ENCODE measurements around the gene NAALADL2. TPM values are rescaled to one million over a fixed set of nuclear protein-coding genes. Genes with fewer than 3 reads are reported as not detected.

Gene NAALADL2
- total RNA-seq, 2 donors from 2014 or later: 6.2 to 14.5 TPM

DNA sequence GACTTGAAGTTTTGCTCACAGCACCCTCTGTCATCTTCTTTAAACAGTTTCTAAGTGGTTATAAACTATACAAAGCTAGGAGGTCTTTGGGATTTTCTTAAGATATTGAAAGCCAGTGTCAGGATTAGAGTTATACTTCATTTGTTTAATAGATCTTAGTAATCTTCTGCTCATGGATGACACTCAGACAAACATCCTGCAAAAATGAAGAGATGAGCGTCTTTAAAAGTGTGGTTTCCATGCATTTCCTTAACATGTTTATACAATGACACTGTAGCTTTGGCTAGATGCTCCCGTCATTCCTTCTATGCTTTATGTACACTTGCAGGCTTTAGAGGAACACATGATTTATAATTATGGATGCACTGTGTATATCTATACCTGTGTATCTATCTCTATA, 182.2 kb downstream of the NAALADL2 start:
- Histone ChIP-seq H3K4me3 (no peak overlapping the region), H3K4me1 (no peaks in the 10 kb centered on the region), H3K9me3 (no peaks in the 10 kb centered on the region), H3K27ac (no peak overlapping the region), H3K27me3 (no peaks in the 10 kb centered on the region), H3K36me3 (replicated peaks in 1 of 2; ENCODE audit: insufficient read depth in 1 of 2, low read depth in 2 of 2) (no peaks in the 10 kb centered on the region)
- intact Hi-C loops (cut with DNase I): no loop called here
- DNase-seq (no peak), ATAC-seq (no peak)
- no peak for TF ChIP-seq POLR2A (IDR thresholded peaks at IDR 0.05)
- TF ChIP-seq, protein P1, sequence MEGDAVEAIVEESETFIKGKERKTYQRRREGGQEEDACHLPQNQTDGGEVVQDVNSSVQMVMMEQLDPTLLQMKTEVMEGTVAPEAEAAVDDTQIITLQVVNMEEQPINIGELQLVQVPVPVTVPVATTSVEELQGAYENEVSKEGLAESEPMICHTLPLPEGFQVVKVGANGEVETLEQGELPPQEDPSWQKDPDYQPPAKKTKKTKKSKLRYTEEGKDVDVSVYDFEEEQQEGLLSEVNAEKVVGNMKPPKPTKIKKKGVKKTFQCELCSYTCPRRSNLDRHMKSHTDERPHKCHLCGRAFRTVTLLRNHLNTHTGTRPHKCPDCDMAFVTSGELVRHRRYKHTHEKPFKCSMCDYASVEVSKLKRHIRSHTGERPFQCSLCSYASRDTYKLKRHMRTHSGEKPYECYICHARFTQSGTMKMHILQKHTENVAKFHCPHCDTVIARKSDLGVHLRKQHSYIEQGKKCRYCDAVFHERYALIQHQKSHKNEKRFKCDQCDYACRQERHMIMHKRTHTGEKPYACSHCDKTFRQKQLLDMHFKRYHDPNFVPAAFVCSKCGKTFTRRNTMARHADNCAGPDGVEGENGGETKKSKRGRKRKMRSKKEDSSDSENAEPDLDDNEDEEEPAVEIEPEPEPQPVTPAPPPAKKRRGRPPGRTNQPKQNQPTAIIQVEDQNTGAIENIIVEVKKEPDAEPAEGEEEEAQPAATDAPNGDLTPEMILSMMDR (IDR thresholded peaks at IDR 0.05): no peak
- WGBS, 2 donors: 55 to 82% methylated on average over 2 of the region's 2 CpGs

DNA sequence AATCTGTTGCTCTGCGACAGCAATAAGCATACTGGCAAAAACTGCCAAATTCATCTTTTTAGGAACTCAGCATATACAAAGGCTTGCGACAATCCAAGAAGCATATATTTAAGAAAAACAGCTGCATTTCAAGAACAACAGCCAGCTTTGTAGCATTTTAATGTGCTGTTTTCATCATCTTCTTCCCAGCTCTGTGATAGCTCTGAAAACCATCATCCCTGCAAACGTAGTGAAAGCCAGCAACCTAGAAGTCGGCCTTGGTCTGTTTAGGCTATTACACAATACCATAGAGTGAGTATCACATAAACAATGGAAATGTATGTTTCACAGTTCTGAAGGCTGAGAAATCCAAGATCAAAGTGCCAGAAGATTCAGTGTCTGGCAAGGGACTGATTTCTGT, 187.5 kb downstream of the NAALADL2 start:
- Histone ChIP-seq H3K9me3 (no peaks in the 10 kb centered on the region), H3K27me3 (no peaks in the 10 kb centered on the region), H3K27ac (no peak overlapping the region), H3K36me3 (replicated peaks in 1 of 2; ENCODE audit: insufficient read depth in 1 of 2, low read depth in 2 of 2) (no peaks in the 10 kb centered on the region), H3K4me3 (no peak overlapping the region), H3K4me1 (no peaks in the 10 kb centered on the region)
- WGBS, 2 donors: 73 to 81% methylated on average over 4 of the region's 4 CpGs
- ATAC-seq: no peak
- no peak for DNase-seq
- intact Hi-C loops (cut with DNase I): no loop called here
- no peak for TF ChIP-seq POLR2A (IDR thresholded peaks at IDR 0.05)
- TF ChIP-seq, protein P1 (IDR thresholded peaks at IDR 0.05): no peak

DNA sequence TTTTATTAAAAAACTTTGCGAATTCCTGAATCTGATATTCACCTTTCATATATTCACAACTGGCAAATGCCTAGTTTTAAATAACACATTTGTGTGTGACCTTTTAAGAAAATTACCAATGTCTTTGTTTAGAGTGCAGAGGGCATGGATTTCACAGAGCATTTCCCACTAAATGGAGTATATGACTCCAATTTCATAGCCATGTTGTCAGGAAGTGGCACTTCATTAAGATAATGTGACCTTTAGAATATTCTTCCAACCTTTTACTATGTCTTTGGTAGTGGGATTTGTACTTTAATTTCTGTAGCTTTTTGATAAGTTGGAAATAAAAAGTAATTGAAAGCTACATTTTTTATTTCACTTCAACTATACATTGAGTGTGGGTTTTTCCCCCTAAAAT, 188.7 kb downstream of the NAALADL2 start:
- no peaks in the 10 kb centered on the region for H3K36me3 ChIP-seq (replicated peaks in 1 of 2; ENCODE audit: insufficient read depth in 1 of 2, low read depth in 2 of 2)
- WGBS, 2 donors: 88 to 98% methylated on average over 1 of the region's 1 CpG
- H3K4me1 ChIP-seq: no peaks in the 10 kb centered on the region
- no peak for DNase-seq
- TF ChIP-seq POLR2A (IDR thresholded peaks at IDR 0.05): no peak
- TF ChIP-seq, protein P1 (IDR thresholded peaks at IDR 0.05): no peak
- no peaks in the 10 kb centered on the region for H3K27me3 ChIP-seq
- H3K27ac ChIP-seq: no peak overlapping the region
- intact Hi-C loops (cut with DNase I): no loop called here
- no peak for ATAC-seq
- H3K4me3 ChIP-seq: no peak overlapping the region
- H3K9me3 ChIP-seq: no peaks in the 10 kb centered on the region

DNA sequence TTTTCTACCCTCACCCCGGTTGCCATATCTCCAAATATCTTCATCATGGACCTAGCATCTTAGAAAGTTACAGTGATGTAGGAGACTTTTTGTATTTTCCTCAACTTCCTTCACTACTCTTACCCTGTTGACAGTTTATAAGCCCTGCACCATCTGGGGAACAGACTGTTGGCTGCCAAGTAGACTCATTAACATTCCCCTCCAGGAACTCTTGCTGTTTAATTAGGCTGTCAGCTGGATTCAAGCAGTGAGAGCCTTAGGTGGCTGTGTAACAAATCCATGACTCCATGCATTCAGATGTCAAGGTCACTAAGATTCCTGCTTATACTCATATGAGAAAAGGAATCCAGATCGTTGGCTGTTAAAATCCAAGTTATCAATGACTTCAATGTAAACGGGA, 198.3 kb downstream of the NAALADL2 start:
- no peaks in the 10 kb centered on the region for H3K9me3 ChIP-seq
- no peaks in the 10 kb centered on the region for H3K36me3 ChIP-seq (replicated peaks in 1 of 2; ENCODE audit: insufficient read depth in 1 of 2, low read depth in 2 of 2)
- H3K4me3 ChIP-seq: no peak overlapping the region
- no peak overlapping the region for H3K27ac ChIP-seq
- intact Hi-C loops (cut with DNase I): no loop called here
- no peaks in the 10 kb centered on the region for H3K27me3 ChIP-seq
- no peak for ATAC-seq
- no peak for DNase-seq
- peaks cover 5% of the 10 kb centered on the region for H3K4me1 ChIP-seq
- TF ChIP-seq POLR2A (IDR thresholded peaks at IDR 0.05): no peak
- TF ChIP-seq, protein P1 (IDR thresholded peaks at IDR 0.05): no peak
- WGBS, 2 donors: 62 to 68% methylated on average over 3 of the region's 3 CpGs

DNA sequence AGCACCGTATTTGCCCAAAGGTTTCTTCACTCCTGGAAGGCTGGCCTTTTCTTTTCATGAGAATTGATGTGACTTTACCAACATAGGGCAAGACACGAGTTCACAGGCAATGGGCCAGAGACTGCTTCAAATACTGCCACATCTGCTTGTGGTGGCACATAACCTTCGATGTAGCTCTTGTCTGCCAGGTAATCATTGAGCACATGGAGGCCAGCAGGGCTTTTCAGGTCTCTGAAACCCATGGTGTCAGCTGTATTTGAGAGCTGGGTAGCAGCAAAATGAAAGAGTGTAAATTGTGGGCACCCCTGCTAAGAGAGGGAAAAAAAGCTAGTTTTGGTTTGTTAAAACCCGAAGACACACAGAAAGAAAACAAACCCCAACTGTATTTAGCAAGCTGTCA, 200.7 kb downstream of the NAALADL2 start:
- no peak for ATAC-seq
- no peak overlapping the region for H3K27ac ChIP-seq
- peaks cover 5% of the 10 kb centered on the region for H3K4me1 ChIP-seq
- H3K9me3 ChIP-seq: no peaks in the 10 kb centered on the region
- no peak for TF ChIP-seq POLR2A (IDR thresholded peaks at IDR 0.05)
- TF ChIP-seq, protein P1 (IDR thresholded peaks at IDR 0.05): no peak
- no peaks in the 10 kb centered on the region for H3K27me3 ChIP-seq
- no peak overlapping the region for H3K4me3 ChIP-seq
- 55 to 60% methylated on average over 4 of the region's 4 CpGs for WGBS, 2 donors
- intact Hi-C loops (cut with DNase I): no loop called here
- DNase-seq: peak in 1 of 4 donors; percentile 6
- no peaks in the 10 kb centered on the region for H3K36me3 ChIP-seq (replicated peaks in 1 of 2; ENCODE audit: insufficient read depth in 1 of 2, low read depth in 2 of 2)

All from body of pancreas (tissue), 4 donors.